Smooth muscle cell (in vitro differentiated cells): ENCODE measurements around the gene SLAMF9. TPM values are rescaled to one million over a fixed set of nuclear protein-coding genes. Genes with fewer than 3 reads are reported as not detected.

ENCODE experiments used
- DNase-seq: peaks from one replicate; lab custom pipeline; 2025; ENCODE audit not compliant: unreplicated experiment; lab: John Stamatoyannopoulos, UW
- H2AFZ ChIP-seq: fragments of 200-600 bp; sonication (generic); 2 replicates; pipeline ENCODE4 v1.6.0; 2016; ENCODE audit warnings: antibody characterized with exemption, low read depth, mild to moderate bottlenecking
- H3F3A ChIP-seq: fragments of 200-600 bp; sonication (generic); 2 replicates; pipeline ENCODE4 v1.6.0; 2017; ENCODE audit warnings: antibody characterized with exemption, low read depth
- H3K27ac ChIP-seq: fragments of 200-600 bp; sonication (generic); 2 replicates; pipeline ENCODE4 v1.5.1; 2016; ENCODE audit warnings: low read depth, mild to moderate bottlenecking
- H3K27me3 ChIP-seq: fragments of 200-600 bp; sonication (generic); 2 replicates; pipeline ENCODE4 v1.6.1; 2016; ENCODE audit warnings: low read depth, mild to moderate bottlenecking
- H3K36me3 ChIP-seq: fragments of 200-600 bp; sonication (generic); 2 replicates; pipeline ENCODE4 v1.5.1; 2016; ENCODE audit warnings: low read depth
- H3K4me1 ChIP-seq: fragments of 200-600 bp; sonication (generic); 2 replicates; pipeline ENCODE4 v1.5.1; 2016; ENCODE audit warnings: low read depth
- H3K4me2 ChIP-seq: fragments of 200-600 bp; sonication (generic); 2 replicates; pipeline ENCODE4 v1.6.0; 2016; ENCODE audit warnings: mild to moderate bottlenecking
- H3K4me3 ChIP-seq: fragments of 200-600 bp; sonication (generic); 2 replicates; pipeline ENCODE4 v1.5.1; 2016; ENCODE audit warnings: mild to moderate bottlenecking
- H3K79me2 ChIP-seq: fragments of 200-600 bp; sonication (generic); 2 replicates; pipeline ENCODE4 v1.6.0; 2016; ENCODE audit warnings: low read depth, mild to moderate bottlenecking
- H3K9ac ChIP-seq: fragments of 200-600 bp; sonication (generic); 2 replicates; pipeline ENCODE4 v1.6.0; 2016; ENCODE audit warnings: low read depth
- H3K9me3 ChIP-seq: fragments of 200-600 bp; sonication (generic); replicated peaks from 2 replicates; pipeline ENCODE4 v1.5.1; 2016; ENCODE audit warnings: low read depth
- H4K20me1 ChIP-seq: fragments of 200-600 bp; sonication (generic); 2 replicates; pipeline ENCODE4 v1.6.0; 2016; ENCODE audit warnings: low read depth
- CTCF ChIP-seq: fragments of 200-600 bp; sonication (generic); IDR thresholded peaks from 2 replicates; pipeline ENCODE4 v1.5.1; 2017; ENCODE audit warnings: borderline replicate concordance, mild to moderate bottlenecking, antibody characterized with exemption; ENCODE audit not compliant: insufficient read depth, poor library complexity, severe bottlenecking
- WGBS: methylation state at CpG from one replicate; pipeline ENCODE4 v1.1.7; 2016; ENCODE audit warnings: low lambda C conversion rate; 5-methylcytosine and 5-hydroxymethylcytosine counted together
- polyA plus RNA-seq: library from polyadenylated mRNA; unstranded; fragments of >200 nt; fragmentation: Nextera tagmentation; extraction: Ambion mirVana; gene quantifications from 2 replicates; pipeline ENCODE4 v1.2.1, GENCODE V29; 2016
- total RNA-seq: library from RNA; depleted of rRNA; stranded (reverse); fragments of >200 nt; gene quantifications from 2 replicates; pipeline ENCODE4 v1.2.3, GENCODE V29; 2014

Gene SLAMF9
- total and polyA plus RNA-seq, 2 experiments from 2014 or later, result 1.3 to 2.1 TPM

- no peaks in the 10 kb centered on the region for H3K79me2 ChIP-seq
- WGBS, result 79% methylated on average over 2 of the region's 2 CpGs
These were observed 40.9 kb upstream of the SLAMF9 start for GRCh38 chr1:159994896-159995295.

GRCh38 chr1:159993911-159994310 is 39.9 kb upstream of the SLAMF9 start:
- H3K36me3 ChIP-seq, result no peaks in the 10 kb centered on the region
- H4K20me1 ChIP-seq, result no peaks in the 10 kb centered on the region
- H2AFZ ChIP-seq, result no peak overlapping the region
- H3K9ac ChIP-seq, result no peak overlapping the region
- no peaks in the 10 kb centered on the region for H3K27me3 ChIP-seq
- no peaks in the 10 kb centered on the region for H3K79me2 ChIP-seq
- H3K4me3 ChIP-seq, result no peak overlapping the region
- H3F3A ChIP-seq, result no peaks in the 10 kb centered on the region
- no peak overlapping the region for H3K27ac ChIP-seq
- TF ChIP-seq CTCF, result no peak
- DNase-seq, result no peak
- peaks cover 5% of the 10 kb centered on the region for H3K4me1 ChIP-seq
- no peaks in the 10 kb centered on the region for H3K9me3 ChIP-seq
- H3K4me2 ChIP-seq, result no peak overlapping the region
- 76% methylated on average over 2 of the region's 2 CpGs for WGBS

More at GRCh38 chr1:159994896-159995295, 40.9 kb upstream of the SLAMF9 start:
- H3K9ac ChIP-seq, result no peak overlapping the region
- no peak for TF ChIP-seq CTCF
- H4K20me1 ChIP-seq, result no peaks in the 10 kb centered on the region
- H3K27ac ChIP-seq, result no peak overlapping the region
- H3K4me2 ChIP-seq, result no peak overlapping the region
- no peak overlapping the region for H3K4me3 ChIP-seq
- no peaks in the 10 kb centered on the region for H3K36me3 ChIP-seq
- H3F3A ChIP-seq, result no peaks in the 10 kb centered on the region
- no peaks in the 10 kb centered on the region for H3K27me3 ChIP-seq
- no peak for DNase-seq
- H3K9me3 ChIP-seq, result no peaks in the 10 kb centered on the region
- H2AFZ ChIP-seq, result no peak overlapping the region
- peaks cover 5% of the 10 kb centered on the region for H3K4me1 ChIP-seq

GRCh38 chr1:159992161-159992560 is 38.1 kb upstream of the SLAMF9 start:
- H3K27ac ChIP-seq, result no peak overlapping the region
- 44% methylated on average over 1 of the region's 1 CpG for WGBS
- DNase-seq, result no peak

More at GRCh38 chr1:159992161-159992560, 38.1 kb upstream of the SLAMF9 start:
- Histone ChIP-seq H3K9ac (no peak overlapping the region), H3K4me1 (peaks cover 5% of the 10 kb centered on the region), H3K4me3 (no peak overlapping the region), H3K36me3 (no peaks in the 10 kb centered on the region), H2AFZ (no peak overlapping the region), H3K27me3 (no peaks in the 10 kb centered on the region), H3K79me2 (no peaks in the 10 kb centered on the region), H3F3A (no peaks in the 10 kb centered on the region), H4K20me1 (no peaks in the 10 kb centered on the region), H3K9me3 (no peaks in the 10 kb centered on the region), H3K4me2 (no peak overlapping the region)
- no peak for TF ChIP-seq CTCF
